ENCODE data around the gene CRHR1. TPM values are rescaled to one million over a fixed set of nuclear protein-coding genes. Genes with fewer than 3 reads are reported as not detected.

CRHR1 gene
- total RNA-seq, 1 donor from 2014 or later, result not detected

DNA sequence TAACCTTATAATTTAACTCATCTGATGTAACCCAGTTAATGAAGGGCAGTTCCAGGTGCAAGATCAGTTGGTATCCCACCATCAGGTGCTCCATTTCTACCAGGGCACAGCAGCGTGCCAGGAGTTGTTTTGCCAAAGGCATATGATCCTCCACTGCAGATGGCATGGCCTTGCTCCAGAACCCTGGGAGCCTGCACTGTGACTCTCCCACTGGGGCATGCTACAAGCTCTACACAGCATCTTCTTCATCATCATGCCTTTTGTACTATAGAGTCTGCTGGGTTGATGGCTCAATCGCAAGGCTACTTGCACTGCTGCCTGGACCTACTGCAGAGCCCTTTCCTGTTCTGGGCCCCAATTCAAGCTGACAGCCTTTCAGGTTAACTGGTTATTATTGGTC, 98.9 kb downstream of the CRHR1 start:
- no peaks in the 10 kb centered on the region for H3K4me1 ChIP-seq
- TF ChIP-seq CTCF (IDR thresholded peaks at IDR 0.05), result no peak
- H3K27ac ChIP-seq, result no peak overlapping the region
- DNase-seq (ENCODE audit: low spot score in 2 of 2), result no peak
- no peaks in the 10 kb centered on the region for H3K9me3 ChIP-seq
- H3K36me3 ChIP-seq, result no peaks in the 10 kb centered on the region
- H3K4me3 ChIP-seq, result no peak overlapping the region
- intact Hi-C loops (cut with DNase I), result no loop called here
- no peaks in the 10 kb centered on the region for H3K27me3 ChIP-seq

Other genes with a start within 250 kb of the CRHR1 start
- gene SPPL2C, start 60.6 kb downstream of the CRHR1 start, total RNA-seq, result not detected
- gene MAPT, start 110.2 kb downstream of the CRHR1 start, total RNA-seq, result 0.32 TPM
- not detected for gene STH, start 214.9 kb downstream of the CRHR1 start, total RNA-seq